H9 (cell line): ENCODE measurements around the gene ZCWPW2. TPM values are rescaled to one million over a fixed set of nuclear protein-coding genes. Genes with fewer than 3 reads are reported as not detected.

Experiments used
- DNase-seq: peaks from one replicate; pipeline ENCODE4 v3.0.0-alpha.2; 2017
- H2AFZ ChIP-seq: one replicate; pipeline ENCODE4 v1.6.1; 2013; ENCODE audit warnings: mild to moderate bottlenecking, low read length, control low read depth, moderate library complexity
- H2AK5ac ChIP-seq: 2 replicates; pipeline ENCODE4 v1.6.1; 2013; ENCODE audit warnings: low read length, control low read depth, mixed read lengths; ENCODE audit not compliant: insufficient read length
- H2BK120ac ChIP-seq: one replicate; pipeline ENCODE4 v1.6.1; 2013; ENCODE audit warnings: low read depth, mild to moderate bottlenecking, low read length, control low read depth, inconsistent platforms; ENCODE audit not compliant: poor library complexity, severe bottlenecking
- H2BK12ac ChIP-seq: 2 replicates; pipeline ENCODE4 v1.6.1; 2013; ENCODE audit warnings: low read length, control low read depth, mixed read lengths, low read depth; ENCODE audit not compliant: insufficient read length
- H2BK15ac ChIP-seq: 2 replicates; pipeline ENCODE4 v1.6.1; 2013; ENCODE audit warnings: low read depth, low read length, control low read depth
- H2BK20ac ChIP-seq: one replicate; pipeline ENCODE4 v1.6.1; 2013; ENCODE audit warnings: low read depth, mild to moderate bottlenecking, low read length, control low read depth, inconsistent platforms; ENCODE audit not compliant: poor library complexity, severe bottlenecking
- H2BK5ac ChIP-seq: 2 replicates; pipeline ENCODE4 v1.6.1; 2013; ENCODE audit warnings: low read length, control low read depth, mixed read lengths; ENCODE audit not compliant: insufficient read length
- H3K14ac ChIP-seq: 2 replicates; pipeline ENCODE4 v1.6.1; 2013; ENCODE audit warnings: low read length, control low read depth; ENCODE audit not compliant: insufficient read depth
- H3K18ac ChIP-seq: 2 replicates; pipeline ENCODE4 v1.6.1; 2013; ENCODE audit warnings: low read depth, mild to moderate bottlenecking, mixed read lengths, low read length, control low read depth; ENCODE audit not compliant: insufficient read length
- H3K23ac ChIP-seq: 2 replicates; pipeline ENCODE4 v1.6.1; 2013; ENCODE audit warnings: low read length, control low read depth, mixed read lengths, low read depth; ENCODE audit not compliant: insufficient read length
- H3K23me2 ChIP-seq: 2 replicates; pipeline ENCODE4 v1.6.1; 2013; ENCODE audit warnings: low read depth, mild to moderate bottlenecking, mixed read lengths, low read length, control low read depth; ENCODE audit not compliant: insufficient read length, poor library complexity, severe bottlenecking
- H3K27ac ChIP-seq: 2 replicates; pipeline ENCODE4 v1.5.1; 2013; ENCODE audit warnings: low read length, control low read depth, mixed read lengths, low read depth; ENCODE audit not compliant: insufficient read length
- H3K27me3 ChIP-seq: 2 replicates; pipeline ENCODE4 v1.6.1; 2013; ENCODE audit warnings: low read length, control low read depth, inconsistent platforms; ENCODE audit not compliant: insufficient read depth
- H3K4ac ChIP-seq: 2 replicates; pipeline ENCODE4 v1.6.1; 2013; ENCODE audit warnings: low read depth, mild to moderate bottlenecking, control low read depth, inconsistent platforms, low read length, moderate library complexity
- H3K4me1 ChIP-seq: 2 replicates; pipeline ENCODE4 v1.6.1; 2013; ENCODE audit warnings: low read length, control low read depth, inconsistent platforms; ENCODE audit not compliant: insufficient read depth
- H3K4me2 ChIP-seq: 2 replicates; pipeline ENCODE4 v1.6.1; 2013; ENCODE audit warnings: low read length, control low read depth, mixed read lengths; ENCODE audit not compliant: insufficient read length, insufficient read depth
- H3K56ac ChIP-seq: 2 replicates; pipeline ENCODE4 v1.6.1; 2013; ENCODE audit warnings: low read depth, mild to moderate bottlenecking, mixed read lengths, low read length, control low read depth; ENCODE audit not compliant: insufficient read length
- H3K79me1 ChIP-seq: 2 replicates; pipeline ENCODE4 v1.6.1; 2013; ENCODE audit warnings: low read depth, mild to moderate bottlenecking, moderate library complexity, low read length, control low read depth, inconsistent platforms; ENCODE audit not compliant: insufficient read depth, poor library complexity, severe bottlenecking
- H3K79me2 ChIP-seq: 2 replicates; pipeline ENCODE4 v1.6.1; 2013; ENCODE audit warnings: low read length, control low read depth, inconsistent platforms; ENCODE audit not compliant: insufficient read depth
- H3K9ac ChIP-seq: 2 replicates; pipeline ENCODE4 v1.6.1; 2013; ENCODE audit warnings: low read length, control low read depth, mixed read lengths; ENCODE audit not compliant: insufficient read length; ENCODE audit errors: extremely low read depth
- H3K9me3 ChIP-seq: one replicate; pipeline ENCODE4 v1.6.1; 2013; ENCODE audit warnings: low read depth, low read length, inconsistent platforms; ENCODE audit not compliant: control insufficient read depth
- H3T11ph ChIP-seq: one replicate; pipeline ENCODE4 v1.6.1; 2013; ENCODE audit warnings: mild to moderate bottlenecking, low read length, control low read depth, inconsistent platforms
- H4K20me1 ChIP-seq: one replicate; pipeline ENCODE4 v1.6.1; 2013; ENCODE audit not compliant: control insufficient read depth, insufficient read length, insufficient read depth
- H4K5ac ChIP-seq: 2 replicates; pipeline ENCODE4 v1.6.1; 2013; ENCODE audit warnings: low read depth, mild to moderate bottlenecking, mixed read lengths, low read length, control low read depth; ENCODE audit not compliant: insufficient read length
- H4K8ac ChIP-seq: replicated peaks from 2 replicates; pipeline ENCODE4 v1.6.1; 2013; ENCODE audit warnings: low read length, control low read depth, mixed read lengths, low read depth; ENCODE audit not compliant: insufficient read length
- H4K91ac ChIP-seq: 2 replicates; pipeline ENCODE4 v1.6.1; 2013; ENCODE audit warnings: low read depth, mild to moderate bottlenecking, moderate library complexity, mixed read lengths, low read length, control low read depth; ENCODE audit not compliant: insufficient read length
- H3K27ac Mint-ChIP-seq, 3 experiments: 2 replicates in 2 of 3; 3 replicates in 1 of 3; pipeline ENCODE4 v1.8.0; 2020 to 2021; ENCODE audit warnings: mixed read lengths in 3 of 3, mild to moderate bottlenecking in 1 of 3, moderate library complexity in 1 of 3
- H3K27me3 Mint-ChIP-seq: 2 replicates; pipeline ENCODE4 v1.8.0; 2021; ENCODE audit warnings: low read depth, mild to moderate bottlenecking, moderate library complexity, mixed read lengths
- H3K36me3 Mint-ChIP-seq, 3 experiments: 2 replicates in 2 of 3; 3 replicates in 1 of 3; pipeline ENCODE4 v1.8.0; 2020 to 2021; ENCODE audit warnings: low read depth in 3 of 3, mixed read lengths in 3 of 3; ENCODE audit not compliant: insufficient read depth in 1 of 3
- H3K4me1 Mint-ChIP-seq, 2 experiments: 2 replicates each; pipeline ENCODE4 v1.8.0; 2020; ENCODE audit warnings: mixed read lengths in 2 of 2
- H3K4me3 Mint-ChIP-seq, 2 experiments: 2 replicates in 1 of 2; 3 replicates in 1 of 2; pipeline ENCODE4 v1.8.0; 2020 to 2021; ENCODE audit warnings: mild to moderate bottlenecking in 2 of 2, mixed read lengths in 2 of 2, moderate library complexity in 1 of 2
- H3K9me3 Mint-ChIP-seq, 2 experiments: 2 replicates in 1 of 2; 3 replicates in 1 of 2; pipeline ENCODE4 v1.8.0; 2020; ENCODE audit warnings: mild to moderate bottlenecking in 2 of 2, mixed read lengths in 2 of 2, moderate library complexity in 1 of 2
- WGBS: extraction: QIAGEN DNeasy Blood & Tissue Kit; methylation state at CpG from one replicate; pipeline ENCODE4 v1.1.7; 2013; ENCODE audit warnings: missing lambda C conversion rate, low lambda C conversion rate, mixed read lengths; ENCODE audit not compliant: insufficient read length; ENCODE audit errors: extremely low coverage; 5-methylcytosine and 5-hydroxymethylcytosine counted together
- total RNA-seq: library from RNA; stranded (reverse); gene quantifications from 2 replicates; pipeline ENCODE4 v1.2.1, GENCODE V29; 2021
- TF ChIP-seq, protein P1 (sequence below): fragments of 200-600 bp; sonication (generic); conservative IDR thresholded peaks from 3 replicates; pipeline ENCODE4 v1.8.0; 2021; ENCODE audit warnings: antibody characterized with exemption, mild to moderate bottlenecking

The ZCWPW2 gene
- total RNA-seq, 1 experiment from 2014 or later: 0.35 TPM

GRCh38 chr3:28299705-28300104, 48.8 kb upstream of the ZCWPW2 start:
- H3K9ac ChIP-seq: no peak overlapping the region
- Mint-ChIP-seq H3K4me3 (no peak overlapping the region), H3K27me3 (no peaks in the 10 kb centered on the region), H3K4me1 (no peaks in the 10 kb centered on the region), H3K27ac (no peak overlapping the region), H3K36me3 (peaks cover 0 to 3% (median 0%) of the 10 kb centered on the region in 3 experiments; a peak in 1 of 7 replicates), H3K9me3 (no peaks in the 10 kb centered on the region)
- H2BK20ac ChIP-seq: no peak overlapping the region
- H3K4ac ChIP-seq: no peak overlapping the region
- no peaks in the 10 kb centered on the region for H3K23me2 ChIP-seq
- H2AFZ ChIP-seq: no peak overlapping the region
- H2BK5ac ChIP-seq: no peak overlapping the region
- no peaks in the 10 kb centered on the region for H3K27me3 ChIP-seq
- no peak overlapping the region for H2BK15ac ChIP-seq
- H3K79me2 ChIP-seq: no peaks in the 10 kb centered on the region
- no peak overlapping the region for H3K56ac ChIP-seq
- H3T11ph ChIP-seq: no peak overlapping the region
- H2AK5ac ChIP-seq: no peak overlapping the region
- no peak overlapping the region for H3K18ac ChIP-seq
- WGBS: no CpG with 5 or more reads among the region's 1 CpG
- no peak overlapping the region for H3K23ac ChIP-seq
- H3K27ac ChIP-seq: no peak overlapping the region
- no peak overlapping the region for H4K91ac ChIP-seq
- H4K5ac ChIP-seq: no peak overlapping the region
- no peaks in the 10 kb centered on the region for H4K20me1 ChIP-seq
- no peaks in the 10 kb centered on the region for H3K9me3 ChIP-seq
- TF ChIP-seq, protein P1, sequence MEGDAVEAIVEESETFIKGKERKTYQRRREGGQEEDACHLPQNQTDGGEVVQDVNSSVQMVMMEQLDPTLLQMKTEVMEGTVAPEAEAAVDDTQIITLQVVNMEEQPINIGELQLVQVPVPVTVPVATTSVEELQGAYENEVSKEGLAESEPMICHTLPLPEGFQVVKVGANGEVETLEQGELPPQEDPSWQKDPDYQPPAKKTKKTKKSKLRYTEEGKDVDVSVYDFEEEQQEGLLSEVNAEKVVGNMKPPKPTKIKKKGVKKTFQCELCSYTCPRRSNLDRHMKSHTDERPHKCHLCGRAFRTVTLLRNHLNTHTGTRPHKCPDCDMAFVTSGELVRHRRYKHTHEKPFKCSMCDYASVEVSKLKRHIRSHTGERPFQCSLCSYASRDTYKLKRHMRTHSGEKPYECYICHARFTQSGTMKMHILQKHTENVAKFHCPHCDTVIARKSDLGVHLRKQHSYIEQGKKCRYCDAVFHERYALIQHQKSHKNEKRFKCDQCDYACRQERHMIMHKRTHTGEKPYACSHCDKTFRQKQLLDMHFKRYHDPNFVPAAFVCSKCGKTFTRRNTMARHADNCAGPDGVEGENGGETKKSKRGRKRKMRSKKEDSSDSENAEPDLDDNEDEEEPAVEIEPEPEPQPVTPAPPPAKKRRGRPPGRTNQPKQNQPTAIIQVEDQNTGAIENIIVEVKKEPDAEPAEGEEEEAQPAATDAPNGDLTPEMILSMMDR: no peak
- no peak overlapping the region for H3K14ac ChIP-seq
- H3K4me1 ChIP-seq: no peaks in the 10 kb centered on the region
- H4K8ac ChIP-seq: no peak overlapping the region
- no peak overlapping the region for H2BK120ac ChIP-seq
- no peak for DNase-seq
- H3K79me1 ChIP-seq: no peaks in the 10 kb centered on the region
- H3K4me2 ChIP-seq: no peak overlapping the region
- H2BK12ac ChIP-seq: no peak overlapping the region
